H9 (cell line): ENCODE data around the gene TFF2. TPM values are rescaled to one million over a fixed set of nuclear protein-coding genes. Genes with fewer than 3 reads are reported as not detected.

ENCODE experiments used
- DNase-seq: peaks from one replicate; pipeline ENCODE4 v3.0.0-alpha.2; 2017
- H2AFZ ChIP-seq: one replicate; pipeline ENCODE4 v1.6.1; 2013; ENCODE audit warnings: mild to moderate bottlenecking, low read length, control low read depth, moderate library complexity
- H2AK5ac ChIP-seq: 2 replicates; pipeline ENCODE4 v1.6.1; 2013; ENCODE audit warnings: low read length, control low read depth, mixed read lengths; ENCODE audit not compliant: insufficient read length
- H2BK120ac ChIP-seq: one replicate; pipeline ENCODE4 v1.6.1; 2013; ENCODE audit warnings: low read depth, mild to moderate bottlenecking, low read length, control low read depth, inconsistent platforms; ENCODE audit not compliant: poor library complexity, severe bottlenecking
- H2BK12ac ChIP-seq: 2 replicates; pipeline ENCODE4 v1.6.1; 2013; ENCODE audit warnings: low read length, control low read depth, mixed read lengths, low read depth; ENCODE audit not compliant: insufficient read length
- H2BK15ac ChIP-seq: 2 replicates; pipeline ENCODE4 v1.6.1; 2013; ENCODE audit warnings: low read depth, low read length, control low read depth
- H2BK20ac ChIP-seq: one replicate; pipeline ENCODE4 v1.6.1; 2013; ENCODE audit warnings: low read depth, mild to moderate bottlenecking, low read length, control low read depth, inconsistent platforms; ENCODE audit not compliant: poor library complexity, severe bottlenecking
- H2BK5ac ChIP-seq: 2 replicates; pipeline ENCODE4 v1.6.1; 2013; ENCODE audit warnings: low read length, control low read depth, mixed read lengths; ENCODE audit not compliant: insufficient read length
- H3K14ac ChIP-seq: 2 replicates; pipeline ENCODE4 v1.6.1; 2013; ENCODE audit warnings: low read length, control low read depth; ENCODE audit not compliant: insufficient read depth
- H3K18ac ChIP-seq: 2 replicates; pipeline ENCODE4 v1.6.1; 2013; ENCODE audit warnings: low read depth, mild to moderate bottlenecking, mixed read lengths, low read length, control low read depth; ENCODE audit not compliant: insufficient read length
- H3K23ac ChIP-seq: 2 replicates; pipeline ENCODE4 v1.6.1; 2013; ENCODE audit warnings: low read length, control low read depth, mixed read lengths, low read depth; ENCODE audit not compliant: insufficient read length
- H3K23me2 ChIP-seq: 2 replicates; pipeline ENCODE4 v1.6.1; 2013; ENCODE audit warnings: low read depth, mild to moderate bottlenecking, mixed read lengths, low read length, control low read depth; ENCODE audit not compliant: insufficient read length, poor library complexity, severe bottlenecking
- H3K27ac ChIP-seq: 2 replicates; pipeline ENCODE4 v1.5.1; 2013; ENCODE audit warnings: low read length, control low read depth, mixed read lengths, low read depth; ENCODE audit not compliant: insufficient read length
- H3K27me3 ChIP-seq: 2 replicates; pipeline ENCODE4 v1.6.1; 2013; ENCODE audit warnings: low read length, control low read depth, inconsistent platforms; ENCODE audit not compliant: insufficient read depth
- H3K4ac ChIP-seq: 2 replicates; pipeline ENCODE4 v1.6.1; 2013; ENCODE audit warnings: low read depth, mild to moderate bottlenecking, control low read depth, inconsistent platforms, low read length, moderate library complexity
- H3K4me1 ChIP-seq: 2 replicates; pipeline ENCODE4 v1.6.1; 2013; ENCODE audit warnings: low read length, control low read depth, inconsistent platforms; ENCODE audit not compliant: insufficient read depth
- H3K4me2 ChIP-seq: 2 replicates; pipeline ENCODE4 v1.6.1; 2013; ENCODE audit warnings: low read length, control low read depth, mixed read lengths; ENCODE audit not compliant: insufficient read length, insufficient read depth
- H3K56ac ChIP-seq: 2 replicates; pipeline ENCODE4 v1.6.1; 2013; ENCODE audit warnings: low read depth, mild to moderate bottlenecking, mixed read lengths, low read length, control low read depth; ENCODE audit not compliant: insufficient read length
- H3K79me1 ChIP-seq: 2 replicates; pipeline ENCODE4 v1.6.1; 2013; ENCODE audit warnings: low read depth, mild to moderate bottlenecking, moderate library complexity, low read length, control low read depth, inconsistent platforms; ENCODE audit not compliant: insufficient read depth, poor library complexity, severe bottlenecking
- H3K79me2 ChIP-seq: 2 replicates; pipeline ENCODE4 v1.6.1; 2013; ENCODE audit warnings: low read length, control low read depth, inconsistent platforms; ENCODE audit not compliant: insufficient read depth
- H3K9ac ChIP-seq: 2 replicates; pipeline ENCODE4 v1.6.1; 2013; ENCODE audit warnings: low read length, control low read depth, mixed read lengths; ENCODE audit not compliant: insufficient read length; ENCODE audit errors: extremely low read depth
- H3K9me3 ChIP-seq: one replicate; pipeline ENCODE4 v1.6.1; 2013; ENCODE audit warnings: low read depth, low read length, inconsistent platforms; ENCODE audit not compliant: control insufficient read depth
- H3T11ph ChIP-seq: one replicate; pipeline ENCODE4 v1.6.1; 2013; ENCODE audit warnings: mild to moderate bottlenecking, low read length, control low read depth, inconsistent platforms
- H4K20me1 ChIP-seq: one replicate; pipeline ENCODE4 v1.6.1; 2013; ENCODE audit not compliant: control insufficient read depth, insufficient read length, insufficient read depth
- H4K5ac ChIP-seq: 2 replicates; pipeline ENCODE4 v1.6.1; 2013; ENCODE audit warnings: low read depth, mild to moderate bottlenecking, mixed read lengths, low read length, control low read depth; ENCODE audit not compliant: insufficient read length
- H4K8ac ChIP-seq: replicated peaks from 2 replicates; pipeline ENCODE4 v1.6.1; 2013; ENCODE audit warnings: low read length, control low read depth, mixed read lengths, low read depth; ENCODE audit not compliant: insufficient read length
- H4K91ac ChIP-seq: 2 replicates; pipeline ENCODE4 v1.6.1; 2013; ENCODE audit warnings: low read depth, mild to moderate bottlenecking, moderate library complexity, mixed read lengths, low read length, control low read depth; ENCODE audit not compliant: insufficient read length
- H3K27ac Mint-ChIP-seq, 3 experiments: 2 replicates in 2 of 3; 3 replicates in 1 of 3; pipeline ENCODE4 v1.8.0; 2020 to 2021; ENCODE audit warnings: mixed read lengths in 3 of 3, mild to moderate bottlenecking in 1 of 3, moderate library complexity in 1 of 3
- H3K27me3 Mint-ChIP-seq: 2 replicates; pipeline ENCODE4 v1.8.0; 2021; ENCODE audit warnings: low read depth, mild to moderate bottlenecking, moderate library complexity, mixed read lengths
- H3K36me3 Mint-ChIP-seq, 3 experiments: 2 replicates in 2 of 3; 3 replicates in 1 of 3; pipeline ENCODE4 v1.8.0; 2020 to 2021; ENCODE audit warnings: low read depth in 3 of 3, mixed read lengths in 3 of 3; ENCODE audit not compliant: insufficient read depth in 1 of 3
- H3K4me1 Mint-ChIP-seq, 2 experiments: 2 replicates each; pipeline ENCODE4 v1.8.0; 2020; ENCODE audit warnings: mixed read lengths in 2 of 2
- H3K4me3 Mint-ChIP-seq, 2 experiments: 2 replicates in 1 of 2; 3 replicates in 1 of 2; pipeline ENCODE4 v1.8.0; 2020 to 2021; ENCODE audit warnings: mild to moderate bottlenecking in 2 of 2, mixed read lengths in 2 of 2, moderate library complexity in 1 of 2
- H3K9me3 Mint-ChIP-seq, 2 experiments: 2 replicates in 1 of 2; 3 replicates in 1 of 2; pipeline ENCODE4 v1.8.0; 2020; ENCODE audit warnings: mild to moderate bottlenecking in 2 of 2, mixed read lengths in 2 of 2, moderate library complexity in 1 of 2
- CTCF ChIP-seq: fragments of 200-600 bp; sonication (generic); conservative IDR thresholded peaks from 3 replicates; pipeline ENCODE4 v1.8.0; 2021; ENCODE audit warnings: antibody characterized with exemption, mild to moderate bottlenecking
- WGBS: extraction: QIAGEN DNeasy Blood & Tissue Kit; methylation state at CpG from one replicate; pipeline ENCODE4 v1.1.7; 2013; ENCODE audit warnings: missing lambda C conversion rate, low lambda C conversion rate, mixed read lengths; ENCODE audit not compliant: insufficient read length; ENCODE audit errors: extremely low coverage; 5-methylcytosine and 5-hydroxymethylcytosine counted together
- total RNA-seq: library from RNA; stranded (reverse); gene quantifications from 2 replicates; pipeline ENCODE4 v1.2.1, GENCODE V29; 2021

Gene TFF2
- total RNA-seq, 1 experiment from 2014 or later: not detected

- Histone ChIP-seq H2BK5ac (no peak overlapping the region), H3K14ac (peak overlapping the region; percentile 16; the same call in 1 of the 2 replicates), H3K9me3 (no peaks in the 10 kb centered on the region), H3K79me1 (no peaks in the 10 kb centered on the region), H2AFZ (no peak overlapping the region), H2BK120ac (no peak overlapping the region), H3K23ac (no peak overlapping the region), H3K23me2 (no peaks in the 10 kb centered on the region), H3K79me2 (no peaks in the 10 kb centered on the region), H4K8ac (no peak overlapping the region), H3K4me1 (peaks cover 11% of the 10 kb centered on the region; the same call in 1 of the 2 replicates), H3K9ac (no peak overlapping the region), H3K56ac (no peak overlapping the region), H2BK20ac (no peak overlapping the region), H3K18ac (no peak overlapping the region), H4K20me1 (no peaks in the 10 kb centered on the region), H2AK5ac (no peak overlapping the region), H2BK15ac (no peak overlapping the region), H4K5ac (no peak overlapping the region), H3K27ac (no peak overlapping the region), H3K4me2 (no peak overlapping the region), H3T11ph (no peak overlapping the region), H4K91ac (no peak overlapping the region), H2BK12ac (no peak overlapping the region), H3K27me3 (no peaks in the 10 kb centered on the region), H3K4ac (no peak overlapping the region)
- H3K4me1 Mint-ChIP-seq: peaks cover 48 to 53% of the 10 kb centered on the region in 2 experiments
- no peak overlapping the region for H3K4me3 Mint-ChIP-seq
- H3K36me3 Mint-ChIP-seq: no peaks in the 10 kb centered on the region
- H3K27me3 Mint-ChIP-seq: peaks cover 3% of the 10 kb centered on the region; the same call in 1 of the 2 replicates
- H3K9me3 Mint-ChIP-seq: no peaks in the 10 kb centered on the region
- peak overlapping the region; percentile 20 to 49 (median 34); a peak in 1 of 7 replicates for H3K27ac Mint-ChIP-seq
- WGBS: no CpG with 5 or more reads among the region's 20 CpGs
- TF ChIP-seq CTCF: no peak
- no peak for DNase-seq
Measured at GRCh38 chr21:42317826-42318746, 32.7 kb downstream of the TFF2 start.
